AML-193 (cell line): Measurements from ENCODE around the gene NKAP.
"Not testable (repeated sequence)": the region's sequence is repeated elsewhere in the genome, so short reads cannot be mapped to it uniquely, and the experiment has no call there.

Experiments used
- DNase-seq, 2 experiments: peaks; one replicate each; lab custom pipeline; 2025; lab: John Stamatoyannopoulos, UW

NKAP gene

DNA sequence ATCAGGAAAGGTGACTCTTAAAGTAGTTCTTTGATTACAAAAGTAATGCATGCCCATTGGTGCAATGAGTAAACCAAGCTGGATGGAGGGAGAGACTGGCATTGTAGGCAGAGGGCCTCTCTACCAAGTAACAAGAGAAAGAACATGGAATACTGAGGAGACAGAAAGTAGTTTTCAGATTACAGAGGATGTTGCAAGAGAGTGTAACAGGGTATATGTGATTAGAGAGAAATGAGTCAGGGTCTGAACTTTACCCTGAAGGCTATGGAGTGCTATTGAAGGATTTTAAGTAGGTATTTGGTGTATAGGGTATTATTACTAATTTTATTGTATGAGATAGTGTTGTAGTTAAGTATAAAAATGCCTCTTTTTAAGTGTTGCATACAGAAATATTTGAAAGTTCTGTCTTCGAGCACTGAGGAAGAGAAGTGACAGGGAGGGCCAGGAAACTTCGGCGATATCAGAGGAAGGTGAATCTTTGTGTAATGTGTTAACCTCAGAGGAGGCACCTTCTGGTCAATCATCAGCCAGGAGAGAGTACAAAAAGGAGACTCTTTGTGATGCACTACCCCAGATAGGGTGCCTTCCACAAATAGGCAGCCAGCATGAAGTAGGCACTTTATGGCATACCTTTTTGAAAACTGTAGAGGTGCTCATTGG is 8.2 kb downstream of the NKAP start:
- no peak for DNase-seq

DNA sequence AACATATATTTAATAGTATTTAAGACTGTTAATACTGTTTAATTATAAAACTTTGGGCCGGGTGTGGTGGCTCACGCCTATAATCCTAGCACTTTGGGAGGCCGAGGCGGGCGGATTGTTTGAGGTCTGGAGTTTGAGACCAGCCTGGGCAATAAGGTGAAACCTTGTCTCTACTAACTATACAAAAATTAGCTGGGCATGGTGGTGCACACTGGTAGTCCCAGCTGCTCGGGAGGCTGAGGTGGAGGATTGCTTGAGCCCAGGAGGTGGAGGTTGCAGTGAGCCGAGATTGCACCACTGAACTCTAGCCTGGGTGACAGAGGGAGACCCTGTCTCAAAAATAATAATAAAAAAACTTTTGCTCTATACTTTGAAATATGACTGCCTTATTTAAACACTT is 21.2 kb downstream of the NKAP start:
- not testable (repeated sequence) for DNase-seq

GRCh38 chrX:119919835-119920585 is 23.5 kb downstream of the NKAP start:
- no peak for DNase-seq

GRCh38 chrX:119917877-119918276 is 25.7 kb downstream of the NKAP start:
- no peak for DNase-seq

DNA sequence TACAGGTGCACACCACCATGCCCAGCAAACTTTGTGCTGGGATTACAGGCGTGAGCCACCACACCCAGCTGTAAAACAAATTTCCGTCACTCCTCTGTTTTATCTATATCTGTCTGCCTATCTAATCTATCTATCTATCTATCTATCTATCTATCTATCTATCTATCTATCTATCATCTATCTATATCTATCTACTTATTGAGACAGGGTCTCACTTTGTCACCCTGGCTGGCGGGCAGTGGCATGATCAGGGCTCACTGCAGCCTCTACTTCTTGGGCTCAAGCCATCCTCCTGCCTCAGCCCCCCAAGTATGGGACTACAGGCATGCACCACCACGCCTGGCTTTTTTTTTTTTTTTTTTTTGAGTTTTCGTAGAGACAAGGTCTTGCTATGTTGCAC is 27.2 kb downstream of the NKAP start:
- DNase-seq: no peak

DNA sequence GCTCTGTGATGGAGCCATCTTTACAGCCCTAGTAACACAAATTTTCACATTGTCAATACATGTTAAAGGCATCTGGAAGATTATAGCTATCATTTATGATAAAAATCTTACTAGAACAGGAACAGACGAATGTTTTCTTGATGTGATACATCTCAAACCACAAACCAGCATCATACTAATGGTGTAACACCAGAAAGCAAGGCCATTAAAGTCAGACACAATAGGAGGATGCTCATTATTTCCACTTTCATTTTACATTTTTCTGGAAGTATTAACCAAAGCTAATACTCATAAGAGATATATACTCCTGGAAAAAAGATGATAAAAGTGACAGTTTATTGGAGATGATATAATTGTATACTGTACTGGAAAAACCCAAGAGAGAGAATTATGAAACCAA is 42.6 kb downstream of the NKAP start:
- DNase-seq: no peak

DNA sequence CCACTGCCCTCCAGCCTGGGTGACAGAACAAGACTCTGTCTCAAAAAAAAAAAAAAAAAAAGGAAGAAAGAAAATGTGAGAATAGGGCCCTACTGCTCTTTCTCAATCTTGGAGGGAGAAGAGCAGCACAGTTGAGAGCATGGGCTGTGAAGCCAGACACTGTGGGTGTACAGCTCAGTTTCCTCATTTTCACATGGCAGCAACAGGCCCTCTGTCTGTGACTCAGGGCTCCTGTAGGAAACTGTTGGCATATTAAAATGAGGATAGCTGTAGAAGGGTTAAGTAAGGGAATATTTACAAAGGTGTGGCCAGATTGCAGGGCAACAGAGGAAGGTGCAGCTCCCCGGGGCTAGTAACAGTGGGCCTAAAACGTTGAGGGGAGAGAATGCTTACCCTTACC is 44.4 kb downstream of the NKAP start:
- DNase-seq: no peak

DNA sequence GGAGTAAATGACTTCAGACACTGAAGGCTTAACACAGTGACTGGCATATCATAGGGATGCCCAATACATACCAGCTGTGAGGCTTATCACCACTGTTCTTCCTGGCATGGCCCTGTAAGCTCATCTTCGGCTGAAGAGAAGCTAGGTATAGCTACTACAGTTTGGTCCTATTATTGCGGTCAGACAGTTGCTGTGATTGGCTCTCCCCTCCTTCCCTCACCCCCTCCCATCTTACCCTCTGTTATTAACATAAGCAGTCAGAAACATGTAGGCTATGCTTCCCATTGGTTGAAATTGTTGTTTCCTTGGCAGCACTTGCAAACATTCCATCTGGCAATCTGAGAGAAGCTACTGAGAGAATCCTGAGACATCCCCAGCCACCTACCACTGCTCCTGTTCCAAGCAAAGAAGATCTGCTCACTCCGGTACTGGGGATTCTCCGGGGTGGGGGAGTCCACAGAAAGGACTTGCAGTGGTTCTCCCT is 47.7 kb downstream of the NKAP start, which contains the start of gene AKAP14:
TSS of gene AKAP14 (plus strand) at position 51 of the 484 bp plus-strand sequence. CDS start 7,331 bp downstream, outside the sequence.
- DNase-seq: no peak

DNA sequence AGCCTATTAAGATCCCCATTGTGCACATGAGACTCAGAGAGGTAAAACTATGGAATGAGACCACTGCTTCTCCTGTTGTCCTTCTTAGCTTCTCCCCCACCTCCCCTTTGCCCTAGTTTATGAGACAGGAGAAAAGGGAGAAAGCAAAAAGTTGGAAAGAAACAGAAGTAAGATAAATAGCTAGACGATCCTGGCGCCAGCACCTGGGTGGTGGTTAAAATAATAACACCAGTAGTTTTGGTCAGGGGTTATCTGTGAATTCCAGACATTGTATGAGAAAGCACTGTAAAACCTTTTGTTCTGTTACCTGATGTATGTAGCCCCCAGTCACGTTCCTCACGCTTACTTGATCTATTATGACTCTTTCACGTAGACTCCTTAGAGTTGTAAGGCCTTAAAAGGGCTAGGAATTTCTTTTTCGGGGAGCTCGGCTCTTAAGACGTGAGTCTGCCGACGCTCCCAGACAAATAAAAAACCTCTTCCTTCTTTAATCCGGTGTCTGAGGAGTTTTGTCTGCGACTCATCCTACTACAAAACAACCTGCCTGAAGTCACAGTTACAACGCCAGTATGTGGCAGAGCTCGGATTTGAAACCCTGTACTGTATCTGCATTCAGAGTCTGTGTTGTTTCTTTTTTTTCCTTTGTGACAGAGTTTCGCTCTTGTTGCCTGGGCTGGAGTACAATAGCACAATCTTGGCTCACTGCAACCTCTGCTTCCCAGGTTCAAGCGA is 51.4 kb downstream of the NKAP start:
- not testable (repeated sequence) for DNase-seq

GRCh38 chrX:119890626-119891025 is 52.9 kb downstream of the NKAP start:
- DNase-seq: not testable (repeated sequence)

DNA sequence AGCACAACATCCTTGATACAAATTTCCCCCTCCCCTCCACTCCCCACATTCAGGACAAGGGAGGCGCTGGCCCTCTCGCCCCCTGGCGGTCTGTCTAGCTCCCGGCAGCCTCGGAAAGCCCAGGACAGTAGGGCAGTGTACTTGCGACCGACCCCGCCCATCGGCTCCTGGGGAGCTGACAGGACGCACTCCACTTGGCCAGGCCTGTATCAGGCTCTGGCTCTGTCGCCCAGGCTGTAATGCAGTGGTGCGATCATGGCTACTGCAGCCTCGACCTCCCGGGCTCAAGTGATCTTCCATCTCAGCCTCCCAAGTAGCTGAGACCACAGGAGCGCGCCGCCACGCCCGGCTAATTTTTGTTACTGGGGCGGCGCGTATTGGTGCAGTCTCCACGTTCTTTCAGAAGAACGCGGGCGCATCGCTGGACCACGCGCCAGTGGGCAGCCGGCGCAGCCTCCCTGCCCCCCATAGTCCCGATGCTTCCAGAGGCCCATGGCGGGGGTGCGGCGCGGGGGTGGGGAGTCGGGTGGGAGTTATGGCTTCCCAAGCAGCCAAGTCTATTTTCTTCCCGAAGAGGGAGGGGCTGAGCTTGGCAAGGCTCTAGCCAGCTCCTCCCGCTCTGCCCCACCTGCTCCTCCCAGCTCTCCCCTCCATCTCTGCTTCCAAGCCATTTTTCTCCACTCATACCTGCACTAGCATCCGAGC is 55.7 kb downstream of the NKAP start:
- DNase-seq: no peak

- no peak for DNase-seq
Observed at GRCh38 chrX:119885554-119886428, 57.8 kb downstream of the NKAP start.

- peak; percentile 48 to 54 for DNase-seq
Observed at GRCh38 chrX:119880552-119881437, 62.8 kb downstream of the NKAP start.

- DNase-seq: no peak
Observed at GRCh38 chrX:119880076-119880475, 63.5 kb downstream of the NKAP start.

- no peak for DNase-seq
Observed at GRCh38 chrX:119878740-119879139, 64.8 kb downstream of the NKAP start.

DNA sequence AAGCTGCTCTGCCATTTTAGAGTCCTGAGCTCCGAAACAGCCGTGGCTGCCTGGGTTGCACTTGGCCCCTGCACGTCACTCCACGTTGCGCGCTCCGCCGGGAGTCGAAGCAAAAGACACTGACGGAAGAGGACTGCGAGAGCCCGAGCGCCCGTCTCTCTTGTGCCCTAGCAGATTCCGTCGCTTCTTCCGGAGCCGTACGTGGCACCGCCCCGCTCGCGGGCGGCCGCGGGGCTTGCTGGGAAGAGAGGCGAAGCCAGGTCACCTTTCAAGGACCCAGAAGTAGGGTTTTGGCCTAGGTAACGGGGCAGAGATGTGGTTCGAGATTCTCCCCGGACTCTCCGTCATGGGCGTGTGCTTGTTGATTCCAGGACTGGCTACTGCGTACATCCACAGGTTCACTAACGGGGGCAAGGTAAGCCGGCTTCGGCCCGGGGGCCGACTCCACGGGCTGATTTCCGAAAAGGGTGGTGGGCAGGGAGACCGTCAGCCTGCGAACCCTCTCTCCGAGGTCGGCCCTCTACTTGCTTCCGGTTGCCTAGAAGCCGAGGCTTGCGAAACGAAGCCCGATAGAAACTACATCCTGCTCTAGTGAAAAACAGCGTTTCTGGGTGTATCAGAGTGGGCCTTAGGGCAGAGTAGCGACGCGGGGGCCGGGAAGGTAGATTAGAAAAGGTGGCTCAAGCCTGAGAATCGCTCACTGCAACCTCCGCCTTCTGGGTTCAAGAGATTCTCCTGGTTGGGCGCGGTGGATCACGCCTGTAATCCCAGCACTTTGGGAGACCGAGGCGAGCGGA is 71.8 kb downstream of the NKAP start, which contains the start of the genes NDUFA1 and RNF113A:
TSS of gene NDUFA1 (plus strand) at position 234 of the 797 bp plus-strand sequence. CDS start at position 314, 80 bp downstream.
TSS of gene RNF113A (minus strand) at position 135 of the 797 bp plus-strand sequence. CDS start at position 15, 120 bp downstream.
- DNase-seq: peak; percentile 68 to 80

GRCh38 chrX:119871245-119871598 is 72.3 kb downstream of the NKAP start:
- no peak for DNase-seq
